Fibroblast of lung (primary cell): Measurements from ENCODE around the gene ANKFY1. TPM values are rescaled to one million over a fixed set of nuclear protein-coding genes. Genes with fewer than 3 reads are reported as not detected.

Source experiments
- DNase-seq, 2 donors: peaks; one replicate each; pipeline versions ENCODE4 v3.0.0 to v3.0.0-alpha.2; 2010; ENCODE audit warnings: low read depth in 2 of 2
- H2AFZ ChIP-seq: 2 replicates; pipeline ENCODE4 v1.5.1; 2012; ENCODE audit warnings: low read length, control low read depth, inconsistent platforms
- H3K27ac ChIP-seq: 2 replicates; pipeline ENCODE4 v1.5.1; 2011; ENCODE audit warnings: low read length, control low read depth; ENCODE audit not compliant: insufficient read depth
- H3K27me3 ChIP-seq: 2 replicates; pipeline ENCODE4 v1.5.1; 2011; ENCODE audit warnings: mild to moderate bottlenecking, low read length; ENCODE audit not compliant: control insufficient read depth, insufficient read depth
- H3K36me3 ChIP-seq: 2 replicates; pipeline ENCODE4 v1.5.1; 2011; ENCODE audit warnings: low read length; ENCODE audit not compliant: control insufficient read depth, insufficient read depth
- H3K4me1 ChIP-seq: 2 replicates; pipeline ENCODE4 v1.5.1; 2011; ENCODE audit warnings: low read length; ENCODE audit not compliant: control insufficient read depth, insufficient read depth; ENCODE audit errors: extremely low read depth
- H3K4me2 ChIP-seq: 2 replicates; pipeline ENCODE4 v1.5.1; 2011; ENCODE audit warnings: low read length, control low read depth; ENCODE audit not compliant: insufficient read depth; ENCODE audit errors: extremely low read depth
- H3K4me3 ChIP-seq, 4 experiments: fragments of 200-600 bp in 1 of 4; sonication (generic) in 1 of 4; replicated peaks in 1 of 4; 2 replicates each; pipeline ENCODE4 v1.5.1; 2011 to 2016; ENCODE audit warnings: low read length in 4 of 4, low read depth in 3 of 4, mild to moderate bottlenecking in 3 of 4, control low read depth in 2 of 4, inconsistent platforms in 1 of 4, mixed read lengths in 1 of 4; ENCODE audit not compliant: insufficient read depth in 1 of 4; ENCODE audit errors: control extremely low read depth in 1 of 4
- H3K79me2 ChIP-seq: 2 replicates; pipeline ENCODE4 v1.5.1; 2012; ENCODE audit warnings: mild to moderate bottlenecking, low read length, inconsistent platforms; ENCODE audit not compliant: control insufficient read depth, insufficient read depth
- H3K9ac ChIP-seq: 2 replicates; pipeline ENCODE4 v1.5.1; 2011; ENCODE audit warnings: mild to moderate bottlenecking, low read length, control low read depth; ENCODE audit not compliant: insufficient read depth
- H3K9me3 ChIP-seq: 2 replicates; pipeline ENCODE4 v1.5.1; 2012; ENCODE audit warnings: low read depth, low read length; ENCODE audit not compliant: control insufficient read depth, insufficient read depth
- H4K20me1 ChIP-seq: 2 replicates; pipeline ENCODE4 v1.5.1; 2011; ENCODE audit warnings: low read length; ENCODE audit not compliant: control insufficient read depth, insufficient read depth; ENCODE audit errors: extremely low read depth
- EZH2 ChIP-seq: IDR thresholded peaks from 2 replicates; pipeline ENCODE4 v1.5.1; 2012; ENCODE audit warnings: low read length, control low read depth, mild to moderate bottlenecking; ENCODE audit errors: missing control alignments
- polyA plus RNA-seq, 2 donors: library from polyadenylated mRNA; depleted of rRNA in 1 of 2; stranded (reverse) in 1 of 2; unstranded in 1 of 2; fragments of >200 nt; gene quantifications; 2 replicates each; pipeline ENCODE4 v1.2.1, GENCODE V29; 2011 to 2012; ENCODE audit warnings: missing spikeins in 1 of 2
- total RNA-seq: library from RNA; depleted of rRNA; stranded (reverse); fragments of >200 nt; gene quantifications from 2 replicates; pipeline ENCODE4 v1.2.1, GENCODE V29; 2014
- TF ChIP-seq, protein P1 (sequence below), 2 donors: IDR thresholded peaks in 1 of 2; conservative IDR thresholded peaks in 1 of 2; 1 replicate in 1 of 2; 2 replicates in 1 of 2; pipeline ENCODE4 v1.5.1; 2011 to 2012; ENCODE audit warnings: low read length in 2 of 2, control low read depth in 1 of 2, inconsistent platforms in 1 of 2, low read depth in 1 of 2, mild to moderate bottlenecking in 1 of 2

Gene ANKFY1
- total and polyA plus RNA-seq, 2 donors (not counting 1 experiment from before 2014, with no cell fraction given), result 26.1 to 34.0 TPM

DNA sequence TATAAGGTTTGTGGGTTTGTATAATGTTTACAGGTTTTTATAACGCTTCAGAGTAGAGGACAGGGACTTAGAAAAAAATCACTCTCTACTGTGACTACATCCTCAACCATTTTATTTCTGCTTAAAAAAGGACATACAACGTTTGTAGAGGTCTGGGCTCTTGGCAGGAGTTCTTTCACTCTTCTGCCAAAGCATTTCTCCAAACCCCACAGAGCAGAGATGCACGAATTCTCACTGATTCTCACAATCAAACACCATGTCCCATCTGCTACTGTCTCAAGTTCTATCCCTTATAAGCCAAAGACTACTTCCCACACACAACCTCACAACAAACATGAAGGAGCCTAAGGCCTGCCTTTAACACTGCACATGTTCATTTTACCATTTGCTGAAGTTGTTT, 7.0 kb upstream of the ANKFY1 start:
- Histone ChIP-seq H3K36me3 (peaks cover 1% of the 10 kb centered on the region), H3K9ac (no peak overlapping the region), H3K4me2 (no peak overlapping the region), H3K27me3 (no peaks in the 10 kb centered on the region), H3K79me2 (peaks cover 1% of the 10 kb centered on the region), H3K27ac (no peak overlapping the region), H2AFZ (no peak overlapping the region), H3K9me3 (no peaks in the 10 kb centered on the region), H4K20me1 (no peaks in the 10 kb centered on the region), H3K4me1 (no peaks in the 10 kb centered on the region), H3K4me3 (no peak overlapping the region)
- no peak for DNase-seq
- TF ChIP-seq EZH2, result no peak
- TF ChIP-seq, protein P1, sequence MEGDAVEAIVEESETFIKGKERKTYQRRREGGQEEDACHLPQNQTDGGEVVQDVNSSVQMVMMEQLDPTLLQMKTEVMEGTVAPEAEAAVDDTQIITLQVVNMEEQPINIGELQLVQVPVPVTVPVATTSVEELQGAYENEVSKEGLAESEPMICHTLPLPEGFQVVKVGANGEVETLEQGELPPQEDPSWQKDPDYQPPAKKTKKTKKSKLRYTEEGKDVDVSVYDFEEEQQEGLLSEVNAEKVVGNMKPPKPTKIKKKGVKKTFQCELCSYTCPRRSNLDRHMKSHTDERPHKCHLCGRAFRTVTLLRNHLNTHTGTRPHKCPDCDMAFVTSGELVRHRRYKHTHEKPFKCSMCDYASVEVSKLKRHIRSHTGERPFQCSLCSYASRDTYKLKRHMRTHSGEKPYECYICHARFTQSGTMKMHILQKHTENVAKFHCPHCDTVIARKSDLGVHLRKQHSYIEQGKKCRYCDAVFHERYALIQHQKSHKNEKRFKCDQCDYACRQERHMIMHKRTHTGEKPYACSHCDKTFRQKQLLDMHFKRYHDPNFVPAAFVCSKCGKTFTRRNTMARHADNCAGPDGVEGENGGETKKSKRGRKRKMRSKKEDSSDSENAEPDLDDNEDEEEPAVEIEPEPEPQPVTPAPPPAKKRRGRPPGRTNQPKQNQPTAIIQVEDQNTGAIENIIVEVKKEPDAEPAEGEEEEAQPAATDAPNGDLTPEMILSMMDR (conservative IDR thresholded peaks at IDR 0.05 in 1 of 2, IDR thresholded peaks at IDR 0.05 in 1 of 2; ENCODE audit: low read depth in 1 of 2, low read length in 2 of 2), result no peak

DNA sequence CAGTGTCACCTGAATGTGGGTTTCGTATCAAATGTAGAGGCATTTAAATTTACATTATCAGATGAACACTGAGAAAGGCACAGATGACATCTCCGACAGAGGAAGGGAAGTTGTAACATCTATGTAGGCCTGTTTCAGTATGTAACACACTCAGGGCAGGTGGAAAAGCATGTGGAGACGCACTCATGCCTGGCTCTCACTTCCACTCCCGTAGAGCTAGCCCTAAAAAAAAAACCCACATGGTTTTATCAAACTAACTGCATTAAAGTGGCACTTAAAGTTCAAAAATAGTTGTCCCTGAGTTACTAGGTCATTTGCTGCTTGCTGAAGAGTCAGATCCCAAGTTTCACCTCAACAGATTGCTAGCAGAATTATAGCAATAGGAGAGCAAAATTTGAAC, 6.1 kb upstream of the ANKFY1 start:
- Histone ChIP-seq H3K79me2 (no peaks in the 10 kb centered on the region), H3K27me3 (no peaks in the 10 kb centered on the region), H3K27ac (no peak overlapping the region), H3K9me3 (no peaks in the 10 kb centered on the region), H2AFZ (no peak overlapping the region), H4K20me1 (no peaks in the 10 kb centered on the region), H3K4me3 (no peak overlapping the region), H3K36me3 (peaks cover 1% of the 10 kb centered on the region), H3K9ac (no peak overlapping the region), H3K4me2 (no peak overlapping the region), H3K4me1 (no peaks in the 10 kb centered on the region)
- TF ChIP-seq EZH2, result no peak
- TF ChIP-seq, protein P1 (conservative IDR thresholded peaks at IDR 0.05 in 1 of 2, IDR thresholded peaks at IDR 0.05 in 1 of 2; ENCODE audit: low read depth in 1 of 2, low read length in 2 of 2), result no peak
- DNase-seq, result no peak

DNA sequence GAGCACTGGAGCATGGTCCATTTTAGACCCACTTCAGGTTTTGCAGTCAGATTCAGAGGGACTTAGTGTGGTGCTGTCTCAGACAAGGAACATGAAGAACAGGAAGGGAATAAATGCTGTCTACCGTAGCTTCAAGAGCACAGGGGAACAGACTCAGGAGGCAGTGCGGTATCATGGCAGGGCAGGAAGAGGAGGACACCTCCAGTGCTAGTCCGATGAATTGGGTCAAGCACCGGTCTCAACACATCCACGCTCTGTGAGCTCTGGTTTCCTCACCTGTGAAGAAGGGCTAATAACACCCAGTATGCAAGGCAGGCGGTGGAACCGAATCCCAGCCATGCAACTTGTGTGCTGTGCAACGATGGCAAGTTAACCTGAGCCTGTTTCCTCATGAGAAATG, 3.6 kb upstream of the ANKFY1 start:
- no peak for TF ChIP-seq EZH2
- TF ChIP-seq, protein P1 (conservative IDR thresholded peaks at IDR 0.05 in 1 of 2, IDR thresholded peaks at IDR 0.05 in 1 of 2; ENCODE audit: low read depth in 1 of 2, low read length in 2 of 2), result no peak
- no peak overlapping the region for H3K9ac ChIP-seq
- H3K4me1 ChIP-seq, result no peaks in the 10 kb centered on the region

More for the DNA sequence above, 3.6 kb upstream of the ANKFY1 start:
- no peak overlapping the region for H2AFZ ChIP-seq
- H3K4me2 ChIP-seq, result no peak overlapping the region
- no peaks in the 10 kb centered on the region for H4K20me1 ChIP-seq
- H3K36me3 ChIP-seq, result peaks cover 1% of the 10 kb centered on the region
- H3K27me3 ChIP-seq, result no peaks in the 10 kb centered on the region
- no peak overlapping the region for H3K27ac ChIP-seq
- no peaks in the 10 kb centered on the region for H3K9me3 ChIP-seq
- peaks cover 13% of the 10 kb centered on the region for H3K79me2 ChIP-seq
- no peak overlapping the region for H3K4me3 ChIP-seq
- DNase-seq, result no peak
